Measurements from ENCODE around the gene RTN4RL1.

- TF ChIP-seq CTCF (conservative IDR thresholded peaks at IDR 0.05): no peak
- TF ChIP-seq ZFX (IDR thresholded peaks at IDR 0.05): no peak
These were observed 3.6 kb upstream of the RTN4RL1 start for GRCh38 chr17:2028737-2029136.

All from C4-2B (cell line).